Neural cell (in vitro differentiated cells): ENCODE data around the gene SASH3. TPM values are rescaled to one million over a fixed set of nuclear protein-coding genes. Genes with fewer than 3 reads are reported as not detected.

Experiments
- H2AFZ ChIP-seq: fragments of 200-600, 300-800 bp; sonication (generic), shearing (Covaris generic); 2 replicates; pipeline ENCODE4 v1.6.0; 2014; ENCODE audit warnings: low read depth, mild to moderate bottlenecking, antibody characterized with exemption, low read length, moderate library complexity
- H3F3A ChIP-seq: fragments of 200-600 bp; shearing (Covaris generic); 2 replicates; pipeline ENCODE4 v1.6.1; 2016; ENCODE audit warnings: mild to moderate bottlenecking, moderate library complexity, mixed read lengths, antibody characterized with exemption, low read length; ENCODE audit not compliant: insufficient read depth, poor library complexity, severe bottlenecking
- H3K27ac ChIP-seq: fragments of 200-600, 300-800 bp; sonication (generic), shearing (Covaris generic); 2 replicates; pipeline ENCODE4 v1.5.1; 2014; ENCODE audit warnings: mild to moderate bottlenecking, low read length, moderate library complexity
- H3K27me3 ChIP-seq: fragments of 300-800, 200-600 bp; sonication (generic), shearing (Covaris generic); 2 replicates; pipeline ENCODE4 v1.6.0; 2014; ENCODE audit warnings: mild to moderate bottlenecking, low read depth, low read length, moderate library complexity; ENCODE audit not compliant: insufficient read depth
- H3K36me3 ChIP-seq: fragments of 300-800, 200-600 bp; sonication (generic), shearing (Covaris generic); 2 replicates; pipeline ENCODE4 v1.5.1; 2014; ENCODE audit warnings: mild to moderate bottlenecking, antibody characterized with exemption, low read length, moderate library complexity; ENCODE audit not compliant: insufficient read depth
- H3K4me2 ChIP-seq: fragments of 300-800, 200-600 bp; sonication (generic), shearing (Covaris generic); 2 replicates; pipeline ENCODE4 v1.6.0; 2014; ENCODE audit warnings: mild to moderate bottlenecking, low read length
- H3K4me3 ChIP-seq: fragments of 300-800, 200-600 bp; sonication (generic), shearing (Covaris generic); 2 replicates; pipeline ENCODE4 v1.5.1; 2014; ENCODE audit warnings: mild to moderate bottlenecking, low read length, moderate library complexity
- H3K79me2 ChIP-seq: fragments of 200-600 bp; shearing (Covaris generic); replicated peaks from 2 replicates; pipeline ENCODE4 v1.6.0; 2014; ENCODE audit warnings: mild to moderate bottlenecking, low read length, moderate library complexity; ENCODE audit not compliant: insufficient read depth
- H3K9ac ChIP-seq: fragments of 300-800, 200-600 bp; sonication (generic), shearing (Covaris generic); 2 replicates; pipeline ENCODE4 v1.6.1; 2016; ENCODE audit warnings: mild to moderate bottlenecking, low read length, mixed read lengths
- H3K9me2 ChIP-seq: fragments of 200-600 bp; shearing (Covaris generic); 2 replicates; pipeline ENCODE4 v1.6.1; 2016; ENCODE audit warnings: mild to moderate bottlenecking, low read length, mixed read lengths; ENCODE audit not compliant: insufficient read depth
- H3K9me3 ChIP-seq: fragments of 200-600, 300-800 bp; sonication (generic), shearing (Covaris generic); 2 replicates; pipeline ENCODE4 v1.6.1; 2016; ENCODE audit warnings: mild to moderate bottlenecking, mixed run types, low read length, moderate library complexity, mixed read lengths
- H4K20me1 ChIP-seq: fragments of 200-600 bp; shearing (Covaris generic); 2 replicates; pipeline ENCODE4 v1.6.1; 2016; ENCODE audit warnings: mild to moderate bottlenecking, mixed run types; ENCODE audit not compliant: insufficient read depth
- EP300 ChIP-seq: fragments of 450-650 bp; conservative IDR thresholded peaks from 2 replicates; pipeline ENCODE4 v1.6.1; 2014; ENCODE audit warnings: antibody characterized with exemption, mild to moderate bottlenecking, moderate library complexity; ENCODE audit not compliant: poor library complexity, severe bottlenecking
- EZH2 ChIP-seq: fragments of 200-600, 300-800 bp; shearing (Covaris generic), sonication (generic); IDR thresholded peaks from 2 replicates; pipeline ENCODE4 v1.6.1; 2014; ENCODE audit warnings: antibody characterized with exemption, low read length, borderline replicate concordance, mild to moderate bottlenecking; ENCODE audit not compliant: insufficient read depth, poor library complexity, severe bottlenecking
- MXI1 ChIP-seq: fragments of 450-650 bp; conservative IDR thresholded peaks from 2 replicates; pipeline ENCODE4 v1.6.1; 2014; ENCODE audit warnings: antibody characterized with exemption, mild to moderate bottlenecking; ENCODE audit not compliant: poor library complexity, severe bottlenecking
- POLR2AphosphoS5 ChIP-seq: IDR thresholded peaks from 2 replicates; pipeline ENCODE4 v1.6.1; 2012
- RAD21 ChIP-seq: fragments of 450-650 bp; conservative IDR thresholded peaks from 2 replicates; pipeline ENCODE4 v1.6.1; 2014; ENCODE audit warnings: antibody characterized with exemption, mild to moderate bottlenecking, moderate library complexity
- SMC3 ChIP-seq: fragments of 450-650 bp; conservative IDR thresholded peaks from 2 replicates; pipeline ENCODE4 v1.6.1; 2014; ENCODE audit warnings: antibody characterized with exemption, mild to moderate bottlenecking, moderate library complexity; ENCODE audit not compliant: poor library complexity
- TAF1 ChIP-seq: IDR thresholded peaks from 2 replicates; pipeline ENCODE4 v1.6.1; 2012; ENCODE audit warnings: low read depth
- polyA plus RNA-seq: library from polyadenylated mRNA; depleted of rRNA; stranded (reverse); fragments of >200 nt; gene quantifications from 2 replicates; pipeline ENCODE4 v1.2.3, GENCODE V29; 2014
- TF ChIP-seq, protein P1 (sequence below): IDR thresholded peaks from 2 replicates; pipeline ENCODE4 v1.6.1; 2012; ENCODE audit warnings: borderline replicate concordance
- TF ChIP-seq, protein P2 (sequence below): fragments of 450-650 bp; IDR thresholded peaks from 2 replicates; pipeline ENCODE4 v1.5.1; 2014; ENCODE audit warnings: antibody characterized with exemption, mild to moderate bottlenecking, moderate library complexity; ENCODE audit not compliant: poor library complexity, severe bottlenecking

SASH3 gene
- polyA plus RNA-seq, 1 donor from 2014 or later: not detected

DNA sequence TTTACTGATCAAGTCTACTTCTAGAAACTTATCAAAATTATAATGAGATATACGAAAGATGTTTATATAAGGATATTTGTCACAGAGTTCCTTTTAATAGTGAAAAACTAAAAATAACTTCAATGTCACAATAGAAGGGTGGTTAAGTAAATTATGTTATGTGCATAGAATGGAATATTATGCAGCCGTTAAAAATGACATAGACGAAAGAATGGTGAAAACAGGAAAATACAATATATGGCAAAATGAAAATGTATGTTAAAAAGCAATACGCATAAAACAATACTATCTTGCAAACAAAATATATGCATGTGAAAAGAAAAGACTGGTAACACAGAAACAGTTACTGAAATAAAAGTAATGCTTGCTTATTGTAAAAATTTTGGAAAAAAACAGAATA is 44.9 kb downstream of the SASH3 start:
- no peaks in the 10 kb centered on the region for H3K9me3 ChIP-seq
- no peak overlapping the region for H3K9ac ChIP-seq
- no peaks in the 10 kb centered on the region for H3K79me2 ChIP-seq
- H4K20me1 ChIP-seq: no peaks in the 10 kb centered on the region
- H2AFZ ChIP-seq: no peak overlapping the region
- no peaks in the 10 kb centered on the region for H3F3A ChIP-seq
- no peak overlapping the region for H3K4me3 ChIP-seq
- no peak for TF ChIP-seq SMC3
- TF ChIP-seq, protein P1, sequence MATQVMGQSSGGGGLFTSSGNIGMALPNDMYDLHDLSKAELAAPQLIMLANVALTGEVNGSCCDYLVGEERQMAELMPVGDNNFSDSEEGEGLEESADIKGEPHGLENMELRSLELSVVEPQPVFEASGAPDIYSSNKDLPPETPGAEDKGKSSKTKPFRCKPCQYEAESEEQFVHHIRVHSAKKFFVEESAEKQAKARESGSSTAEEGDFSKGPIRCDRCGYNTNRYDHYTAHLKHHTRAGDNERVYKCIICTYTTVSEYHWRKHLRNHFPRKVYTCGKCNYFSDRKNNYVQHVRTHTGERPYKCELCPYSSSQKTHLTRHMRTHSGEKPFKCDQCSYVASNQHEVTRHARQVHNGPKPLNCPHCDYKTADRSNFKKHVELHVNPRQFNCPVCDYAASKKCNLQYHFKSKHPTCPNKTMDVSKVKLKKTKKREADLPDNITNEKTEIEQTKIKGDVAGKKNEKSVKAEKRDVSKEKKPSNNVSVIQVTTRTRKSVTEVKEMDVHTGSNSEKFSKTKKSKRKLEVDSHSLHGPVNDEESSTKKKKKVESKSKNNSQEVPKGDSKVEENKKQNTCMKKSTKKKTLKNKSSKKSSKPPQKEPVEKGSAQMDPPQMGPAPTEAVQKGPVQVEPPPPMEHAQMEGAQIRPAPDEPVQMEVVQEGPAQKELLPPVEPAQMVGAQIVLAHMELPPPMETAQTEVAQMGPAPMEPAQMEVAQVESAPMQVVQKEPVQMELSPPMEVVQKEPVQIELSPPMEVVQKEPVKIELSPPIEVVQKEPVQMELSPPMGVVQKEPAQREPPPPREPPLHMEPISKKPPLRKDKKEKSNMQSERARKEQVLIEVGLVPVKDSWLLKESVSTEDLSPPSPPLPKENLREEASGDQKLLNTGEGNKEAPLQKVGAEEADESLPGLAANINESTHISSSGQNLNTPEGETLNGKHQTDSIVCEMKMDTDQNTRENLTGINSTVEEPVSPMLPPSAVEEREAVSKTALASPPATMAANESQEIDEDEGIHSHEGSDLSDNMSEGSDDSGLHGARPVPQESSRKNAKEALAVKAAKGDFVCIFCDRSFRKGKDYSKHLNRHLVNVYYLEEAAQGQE: no peak
- TF ChIP-seq EZH2: no peak
- TF ChIP-seq MXI1: no peak
- no peak for TF ChIP-seq POLR2AphosphoS5
- no peak for TF ChIP-seq EP300
- no peak for TF ChIP-seq TAF1
- TF ChIP-seq RAD21: no peak
- TF ChIP-seq, protein P2, sequence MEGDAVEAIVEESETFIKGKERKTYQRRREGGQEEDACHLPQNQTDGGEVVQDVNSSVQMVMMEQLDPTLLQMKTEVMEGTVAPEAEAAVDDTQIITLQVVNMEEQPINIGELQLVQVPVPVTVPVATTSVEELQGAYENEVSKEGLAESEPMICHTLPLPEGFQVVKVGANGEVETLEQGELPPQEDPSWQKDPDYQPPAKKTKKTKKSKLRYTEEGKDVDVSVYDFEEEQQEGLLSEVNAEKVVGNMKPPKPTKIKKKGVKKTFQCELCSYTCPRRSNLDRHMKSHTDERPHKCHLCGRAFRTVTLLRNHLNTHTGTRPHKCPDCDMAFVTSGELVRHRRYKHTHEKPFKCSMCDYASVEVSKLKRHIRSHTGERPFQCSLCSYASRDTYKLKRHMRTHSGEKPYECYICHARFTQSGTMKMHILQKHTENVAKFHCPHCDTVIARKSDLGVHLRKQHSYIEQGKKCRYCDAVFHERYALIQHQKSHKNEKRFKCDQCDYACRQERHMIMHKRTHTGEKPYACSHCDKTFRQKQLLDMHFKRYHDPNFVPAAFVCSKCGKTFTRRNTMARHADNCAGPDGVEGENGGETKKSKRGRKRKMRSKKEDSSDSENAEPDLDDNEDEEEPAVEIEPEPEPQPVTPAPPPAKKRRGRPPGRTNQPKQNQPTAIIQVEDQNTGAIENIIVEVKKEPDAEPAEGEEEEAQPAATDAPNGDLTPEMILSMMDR: no peak
- no peaks in the 10 kb centered on the region for H3K27me3 ChIP-seq
- H3K4me2 ChIP-seq: no peak overlapping the region
- H3K27ac ChIP-seq: no peak overlapping the region
- H3K9me2 ChIP-seq: no peaks in the 10 kb centered on the region
- no peaks in the 10 kb centered on the region for H3K36me3 ChIP-seq

DNA sequence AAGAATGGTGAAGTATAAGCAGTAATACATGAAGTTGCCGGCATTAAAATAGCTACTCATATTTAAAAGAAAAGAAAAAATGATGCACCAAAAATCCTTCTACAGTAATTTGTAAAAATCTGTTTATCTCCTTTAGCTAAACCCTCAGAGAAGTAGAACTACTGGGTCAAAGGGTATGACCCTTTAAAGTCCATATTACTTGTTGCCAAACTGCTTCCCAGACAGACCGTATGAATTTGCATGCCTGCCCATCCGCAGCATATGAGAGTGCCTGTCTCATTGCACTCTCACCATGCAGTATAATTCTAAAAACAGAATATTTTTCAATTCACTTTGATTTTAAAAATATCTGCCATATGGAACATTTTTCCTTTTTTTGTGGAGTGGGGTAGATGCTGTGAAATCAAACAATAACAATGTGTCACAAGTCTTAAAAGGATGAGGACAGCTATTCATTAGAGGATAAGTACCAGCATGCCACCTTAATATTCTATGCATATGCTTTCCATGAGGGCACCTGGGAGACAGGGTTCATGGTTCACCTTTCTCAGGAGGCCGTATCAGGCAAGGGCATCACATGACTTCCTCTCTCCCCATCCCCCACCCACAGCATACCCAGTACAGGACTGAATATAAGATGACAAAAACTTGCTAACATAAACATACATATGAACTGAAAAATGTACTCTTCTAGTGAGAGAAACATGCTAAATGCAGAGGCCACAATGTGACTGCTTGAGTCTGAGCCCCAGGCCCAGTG is 46.2 kb downstream of the SASH3 start:
- Histone ChIP-seq H3K27ac (no peak overlapping the region), H3K4me3 (no peak overlapping the region)

More for the DNA sequence above, 46.2 kb downstream of the SASH3 start:
- TF ChIP-seq, protein P1: no peak
- TF ChIP-seq EP300 (no peak), SMC3 (no peak), POLR2AphosphoS5 (no peak)
- TF ChIP-seq, protein P2: no peak
- Histone ChIP-seq H3K9ac (no peak overlapping the region), H3K4me2 (no peak overlapping the region), H4K20me1 (no peaks in the 10 kb centered on the region), H2AFZ (no peak overlapping the region), H3K36me3 (no peaks in the 10 kb centered on the region), H3K27me3 (no peaks in the 10 kb centered on the region), H3K9me2 (no peaks in the 10 kb centered on the region), H3K9me3 (no peaks in the 10 kb centered on the region), H3K79me2 (no peaks in the 10 kb centered on the region), H3F3A (no peaks in the 10 kb centered on the region)
